SK-N-MC (cell line): ENCODE measurements around the gene CD27.

Experiments used
- EZH2 ChIP-seq: fragments of 200-600 bp; sonication (generic); IDR thresholded peaks from one replicate; pipeline ENCODE4 v1.6.1; 2017; ENCODE audit warnings: antibody characterized with exemption
- POLR2AphosphoS5 ChIP-seq: IDR thresholded peaks from 2 replicates; pipeline ENCODE4 v1.6.1; 2012; ENCODE audit warnings: mild to moderate bottlenecking, low read depth, low read length, borderline replicate concordance

- TF ChIP-seq POLR2AphosphoS5 (no peak), EZH2 (no peak)
Measured at GRCh38 chr12:6440391-6440790, 4.4 kb upstream of the CD27 start.
